Smooth muscle cell of the coronary artery (primary cell): Measurements from ENCODE around the gene CDC25A. TPM values are rescaled to one million over a fixed set of nuclear protein-coding genes. Genes with fewer than 3 reads are reported as not detected.

Source experiments
- total RNA-seq: library from RNA; depleted of rRNA; stranded (reverse); fragments of >200 nt; gene quantifications from 2 replicates; pipeline ENCODE4 v1.2.3, GENCODE V29; 2014; ENCODE audit warnings: low replicate concordance

The CDC25A gene
- total RNA-seq = 0.47 and 3.2 TPM in 2 replicates

DNA sequence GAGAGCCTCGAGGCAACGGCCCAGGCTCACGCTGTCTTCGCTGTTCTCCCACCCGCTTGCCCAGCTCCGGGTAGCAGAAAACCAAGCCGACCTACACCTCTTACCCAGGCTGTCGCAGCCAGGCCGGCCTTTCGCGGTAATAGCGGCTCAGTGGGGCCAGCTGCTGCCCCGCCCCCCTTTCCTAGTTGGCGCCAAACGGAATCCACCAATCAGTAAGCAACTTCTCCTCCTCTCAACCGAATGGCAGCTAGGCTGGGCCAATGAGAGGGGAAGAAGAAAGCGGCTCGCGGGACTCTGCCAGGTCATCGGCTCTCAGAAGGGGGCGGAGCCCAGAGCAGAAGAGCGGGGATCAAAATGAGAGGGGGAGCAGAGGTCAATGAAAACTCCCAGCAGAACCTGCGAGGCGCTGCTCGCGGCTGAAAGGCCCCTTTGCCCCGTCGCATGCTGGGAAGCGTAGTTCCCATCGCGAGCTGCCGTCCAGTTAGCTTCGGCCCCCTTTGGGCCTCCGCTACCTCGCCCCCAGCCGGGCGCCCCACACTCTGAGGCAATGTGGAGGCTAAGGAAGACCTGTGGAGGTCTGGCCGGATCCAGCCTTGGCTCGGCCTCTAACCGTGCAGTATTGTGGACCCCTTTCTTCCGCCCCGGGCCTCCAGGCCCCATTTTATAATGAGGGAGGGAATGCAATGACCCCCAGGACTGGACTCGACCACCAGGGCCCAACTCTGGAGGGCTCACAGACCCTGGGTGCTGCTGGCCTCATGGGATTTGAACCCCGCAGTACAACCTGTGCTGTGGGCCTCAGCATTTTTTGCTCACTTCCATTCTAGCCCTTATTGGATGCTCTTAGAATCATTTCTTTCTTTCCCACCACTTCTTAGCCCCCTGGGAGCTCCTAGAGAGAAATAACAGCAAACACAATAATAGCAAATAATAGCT lies at the start of gene CDC25A:
TSS of gene CDC25A (minus strand) at position 152 of the 936 bp plus-strand sequence. CDS start 470 bp downstream, outside the sequence.

DNA sequence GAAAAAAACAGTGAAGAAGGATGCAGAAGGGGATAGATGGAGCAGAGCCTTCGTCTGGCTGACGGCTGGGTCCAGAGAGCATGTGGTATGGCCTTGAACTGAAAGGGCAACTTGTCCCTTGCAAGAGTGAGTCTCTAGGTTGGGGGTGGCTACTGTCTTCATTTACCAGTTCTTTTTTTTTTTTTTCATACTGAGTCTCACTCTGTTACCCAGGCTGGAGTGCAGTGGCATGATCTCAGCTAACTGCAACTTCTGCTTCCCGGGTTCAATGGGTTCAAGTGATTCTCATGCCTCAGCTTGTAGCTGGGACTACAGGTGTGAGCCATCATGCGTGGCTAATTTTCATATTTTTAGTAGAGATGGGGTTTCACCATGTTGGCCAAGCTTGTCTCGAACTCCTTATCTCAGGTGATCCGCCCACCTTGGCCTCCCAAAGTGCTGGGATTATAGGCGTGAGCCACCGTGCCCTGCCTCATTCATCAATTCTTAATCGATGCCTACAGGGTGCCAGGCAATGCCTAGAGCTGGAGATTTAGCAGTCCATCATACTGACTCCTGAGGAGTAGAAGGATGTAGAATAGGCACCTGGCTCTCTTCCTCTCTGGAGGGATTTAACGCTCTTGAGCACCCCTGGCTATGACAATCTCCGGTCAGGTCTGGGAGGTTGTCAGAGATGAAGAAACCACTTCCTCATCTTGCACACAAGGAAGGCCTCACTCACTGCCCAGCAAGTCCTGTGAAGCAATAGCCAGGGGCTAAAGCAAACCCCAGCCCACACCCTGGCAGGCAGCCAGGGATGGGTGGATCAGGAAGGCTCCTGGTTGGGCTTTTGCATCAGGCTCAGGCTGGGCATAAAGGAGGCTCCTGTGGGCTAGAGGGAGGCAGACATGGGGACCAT lies 34.6 kb upstream of the CDC25A start, which contains the start of gene CAMP:
TSS of gene CAMP (plus strand) at position 880 of the 898 bp plus-strand sequence. CDS start at position 897, 17 bp downstream.

Other genes with a start within 250 kb of the CDC25A start
- gene MAP4, start 172.0 kb downstream of the CDC25A start, total RNA-seq = 38.5 and 67.9 TPM in 2 replicates
- gene CAMP, start 35.1 kb upstream of the CDC25A start, total RNA-seq = not detected in 2 replicates
- gene ZNF589, start 52.7 kb upstream of the CDC25A start, total RNA-seq = 2.2 and 6.2 TPM in 2 replicates
- gene NME6, start 113.0 kb upstream of the CDC25A start, total RNA-seq = 18.4 and 19.5 TPM in 2 replicates
- not detected in 2 replicates for gene SPINK8, start 145.2 kb upstream of the CDC25A start, total RNA-seq
- gene FBXW12, start 183.8 kb upstream of the CDC25A start, total RNA-seq = 0.08 TPM in 1 of 2 replicates, not detected in the other
- 14.3 and 44.0 TPM in 2 replicates for gene PLXNB1, start 241.7 kb upstream of the CDC25A start, total RNA-seq